ENCODE results near the gene ECI2.

ECI2 gene, protein sequence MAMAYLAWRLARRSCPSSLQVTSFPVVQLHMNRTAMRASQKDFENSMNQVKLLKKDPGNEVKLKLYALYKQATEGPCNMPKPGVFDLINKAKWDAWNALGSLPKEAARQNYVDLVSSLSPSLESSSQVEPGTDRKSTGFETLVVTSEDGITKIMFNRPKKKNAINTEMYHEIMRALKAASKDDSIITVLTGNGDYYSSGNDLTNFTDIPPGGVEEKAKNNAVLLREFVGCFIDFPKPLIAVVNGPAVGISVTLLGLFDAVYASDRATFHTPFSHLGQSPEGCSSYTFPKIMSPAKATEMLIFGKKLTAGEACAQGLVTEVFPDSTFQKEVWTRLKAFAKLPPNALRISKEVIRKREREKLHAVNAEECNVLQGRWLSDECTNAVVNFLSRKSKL

DNA sequence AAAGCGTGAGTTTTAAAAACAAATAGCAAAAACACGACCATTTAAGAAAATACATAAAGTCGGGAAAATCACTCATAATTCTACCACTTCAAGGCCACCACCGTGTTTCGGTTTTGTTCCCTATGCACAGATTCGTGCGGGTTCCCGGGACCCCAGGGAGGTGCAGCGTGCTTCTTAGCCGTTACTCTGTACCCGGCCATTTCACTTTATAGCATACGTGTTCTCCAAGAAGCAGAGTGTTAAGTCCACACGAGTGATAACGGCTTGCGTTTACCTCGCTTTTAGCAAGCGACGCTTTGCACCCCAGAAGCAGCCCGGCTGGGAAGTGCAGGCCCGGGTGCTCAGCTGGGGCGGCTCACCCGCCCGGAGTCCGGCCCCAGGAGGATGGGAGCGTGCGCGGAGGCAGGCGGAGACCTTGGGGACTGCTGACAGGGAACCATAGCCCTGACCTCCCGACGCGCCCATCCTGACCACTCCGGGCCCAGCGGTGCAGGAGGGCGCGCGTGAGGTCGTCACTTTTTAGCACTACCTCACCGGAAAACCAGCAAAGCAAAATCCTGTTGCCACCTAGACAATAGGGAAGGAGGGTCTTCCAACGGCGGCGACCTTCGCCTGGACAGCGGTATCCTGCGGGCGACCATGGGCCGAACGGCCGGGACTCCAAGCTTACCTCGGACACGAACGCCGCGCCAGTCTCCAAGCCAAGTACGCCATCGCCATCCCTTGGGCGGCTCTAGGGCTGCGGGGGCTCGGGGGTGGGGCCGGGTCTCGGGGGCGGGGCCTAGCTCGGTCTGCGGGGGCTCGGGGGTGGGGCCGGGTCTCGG lies at the start of gene ECI2:
TSS of gene ECI2 (minus strand) at position 735 of the 824 bp plus-strand sequence. CDS start at position 720, 15 bp downstream.
- DNase-seq = peak; percentile 73 to 83

DNA sequence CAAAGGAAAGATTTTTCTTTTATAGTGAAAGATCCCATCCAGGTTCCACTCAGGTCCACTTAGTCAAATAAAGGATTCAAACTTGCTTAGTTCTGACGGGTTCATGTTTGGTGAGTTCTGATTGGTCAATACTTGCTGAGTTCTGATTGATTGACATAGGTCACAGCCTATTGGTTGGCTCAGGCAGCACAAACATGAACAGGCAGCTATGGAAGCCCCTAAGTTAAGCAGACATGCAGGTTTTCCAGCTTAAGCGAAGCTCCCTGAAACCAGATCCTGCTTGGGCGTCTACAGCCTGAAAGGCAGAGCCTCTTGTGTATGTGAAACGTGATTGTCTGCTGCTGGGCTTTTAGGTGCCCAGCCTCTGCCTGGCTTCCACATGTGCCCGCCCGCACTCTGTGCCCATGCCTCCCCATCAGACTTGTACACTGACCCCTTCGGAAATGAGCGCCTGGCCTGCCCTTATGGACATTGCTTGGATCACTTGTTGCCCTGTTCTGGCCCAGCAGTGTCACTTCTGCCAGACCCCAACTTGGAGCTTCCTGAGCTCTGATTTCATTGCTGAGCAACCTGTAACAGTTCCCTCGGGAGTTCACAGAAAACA lies 45.4 kb upstream of the ECI2 start:
- DNase-seq = no peak

- DNase-seq = no peak
Measured at GRCh38 chr6:4179960-4180651, 44.7 kb upstream of the ECI2 start.

DNA sequence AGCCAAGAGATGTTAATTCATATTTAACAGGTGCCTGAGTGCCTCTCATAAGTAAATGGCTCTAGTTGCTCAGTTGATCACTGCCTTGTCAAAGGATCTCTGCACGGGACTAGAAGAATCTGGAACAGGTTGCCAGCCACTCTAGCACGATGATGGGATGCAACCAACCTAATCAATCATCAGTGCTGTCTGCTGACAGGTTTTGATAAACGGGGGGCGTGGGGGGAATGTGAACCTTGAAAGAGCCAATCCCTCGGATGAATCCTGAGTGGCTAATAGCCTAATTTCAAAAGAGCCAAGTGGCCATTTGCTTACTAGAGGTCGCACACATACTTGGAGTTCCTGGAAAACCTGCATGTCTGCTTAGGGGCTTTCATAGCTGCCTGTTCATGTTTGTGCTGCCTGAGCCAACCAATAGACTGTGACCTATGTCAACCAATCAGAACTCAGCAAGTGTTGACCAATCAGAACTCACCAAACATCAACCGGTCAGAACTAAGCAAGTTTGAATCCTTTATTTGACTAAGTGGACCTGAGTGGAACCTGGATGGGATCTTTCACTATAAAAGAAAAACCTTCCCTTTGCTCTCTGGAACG lies 43.5 kb upstream of the ECI2 start:
- DNase-seq = peak in 1 of 2 experiments; percentile 13

DNA sequence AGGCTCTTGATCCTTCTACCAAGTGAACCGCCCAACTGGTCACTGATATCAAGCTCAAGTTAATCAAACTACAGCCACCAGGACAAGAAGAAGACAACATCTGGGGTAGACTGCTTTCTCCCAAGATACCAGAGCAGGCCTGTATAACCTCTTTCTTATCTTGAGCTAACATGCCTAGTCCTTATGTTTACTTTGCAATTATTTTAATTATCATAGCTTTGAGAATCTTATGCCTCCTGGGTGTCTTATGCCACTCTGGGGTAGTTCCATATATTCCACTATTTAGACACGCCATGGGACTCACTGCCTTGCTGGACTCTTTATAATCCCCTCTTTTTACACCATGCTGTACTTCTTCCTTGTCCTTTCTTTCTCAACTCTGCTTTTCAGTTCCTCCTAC lies 41.5 kb upstream of the ECI2 start:
- DNase-seq = no peak

GRCh38 chr6:4174042-4174441 lies 38.7 kb upstream of the ECI2 start:
- DNase-seq = no peak

GRCh38 chr6:4172368-4172767 lies 37.0 kb upstream of the ECI2 start:
- no peak for DNase-seq

DNA sequence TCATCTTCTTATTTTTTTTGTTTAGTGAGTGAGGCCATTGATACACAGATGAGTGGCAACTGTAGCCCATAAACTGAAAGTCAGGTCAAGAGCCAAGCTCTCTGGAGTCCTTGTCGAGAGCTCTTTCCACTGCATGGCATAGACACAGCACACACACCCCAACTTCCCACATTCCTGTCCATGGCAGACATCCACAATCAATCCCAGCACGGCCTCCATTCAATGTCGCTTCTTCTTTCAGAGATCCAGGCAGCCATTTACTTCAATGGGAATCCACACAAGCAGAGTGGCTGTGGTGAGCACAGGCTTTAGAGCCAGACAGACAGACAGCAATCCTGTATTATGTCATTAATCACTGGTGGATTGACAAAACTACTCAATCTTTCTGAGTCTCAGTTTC lies 34.9 kb upstream of the ECI2 start:
- no peak for DNase-seq

DNA sequence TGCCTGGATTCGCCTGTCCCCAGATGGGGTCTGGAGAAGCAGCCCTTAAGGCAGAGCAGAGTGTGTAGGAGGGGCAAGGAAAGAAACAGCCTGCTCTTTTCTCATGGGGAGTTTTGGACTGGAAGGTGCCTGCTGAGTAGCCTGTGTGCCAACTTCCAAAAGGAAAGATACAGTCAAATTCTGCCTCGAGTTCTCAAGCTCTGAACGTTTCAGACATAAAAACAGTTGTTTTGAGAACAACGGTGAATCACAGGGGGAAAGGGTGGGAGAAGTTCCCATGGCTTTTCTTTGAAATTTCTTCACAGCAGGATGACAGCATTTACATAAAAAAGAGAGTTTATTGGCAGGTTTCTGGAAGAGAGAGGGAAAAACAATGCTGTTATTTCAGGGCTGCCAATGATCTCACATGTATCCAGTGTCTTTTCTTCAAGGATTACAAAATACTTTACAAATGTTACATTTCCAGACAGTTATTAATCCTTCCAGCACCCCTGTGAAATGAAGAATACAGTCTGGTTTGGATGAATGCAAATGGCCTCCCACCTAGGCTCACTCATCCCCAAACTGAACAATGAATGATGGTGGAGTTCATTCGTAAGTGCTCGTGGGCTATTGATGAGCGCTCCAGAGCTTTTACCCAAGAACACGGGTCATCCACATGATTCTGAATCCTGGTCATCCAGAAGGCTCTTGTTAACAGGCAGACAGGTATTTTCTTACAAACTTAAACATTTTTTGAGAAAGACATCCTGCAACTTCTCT lies 33.8 kb upstream of the ECI2 start:
- no peak for DNase-seq

GRCh38 chr6:4167833-4168232 lies 32.5 kb upstream of the ECI2 start:
- DNase-seq = no peak

GRCh38 chr6:4167123-4167522 lies 31.7 kb upstream of the ECI2 start:
- no peak for DNase-seq

DNA sequence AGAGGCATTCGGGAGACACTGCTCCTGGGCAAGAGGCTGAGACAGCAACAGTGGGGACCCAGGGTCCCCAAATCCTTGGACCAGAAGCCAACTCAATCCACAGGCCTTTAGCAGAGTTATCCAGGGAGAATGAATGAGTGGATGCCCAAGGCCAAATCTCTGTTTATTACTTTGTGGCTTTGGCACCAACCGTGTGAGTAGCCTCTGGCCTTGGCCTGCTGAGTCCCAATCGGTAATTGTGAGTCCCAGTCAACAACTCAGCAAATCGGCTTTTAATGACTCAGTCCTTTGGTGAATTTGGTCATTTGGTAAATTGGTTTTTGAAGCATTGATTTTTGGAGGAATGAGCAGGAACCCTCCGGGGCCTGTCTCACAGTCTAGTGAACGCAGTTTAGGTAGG lies 29.1 kb upstream of the ECI2 start:
- no peak for DNase-seq

- DNase-seq = peak in 1 of 2 experiments; percentile 28
Measured at GRCh38 chr6:4164117-4164442, 28.7 kb upstream of the ECI2 start.

GRCh38 chr6:4163408-4164116 lies 28.2 kb upstream of the ECI2 start:
- DNase-seq = no peak

DNA sequence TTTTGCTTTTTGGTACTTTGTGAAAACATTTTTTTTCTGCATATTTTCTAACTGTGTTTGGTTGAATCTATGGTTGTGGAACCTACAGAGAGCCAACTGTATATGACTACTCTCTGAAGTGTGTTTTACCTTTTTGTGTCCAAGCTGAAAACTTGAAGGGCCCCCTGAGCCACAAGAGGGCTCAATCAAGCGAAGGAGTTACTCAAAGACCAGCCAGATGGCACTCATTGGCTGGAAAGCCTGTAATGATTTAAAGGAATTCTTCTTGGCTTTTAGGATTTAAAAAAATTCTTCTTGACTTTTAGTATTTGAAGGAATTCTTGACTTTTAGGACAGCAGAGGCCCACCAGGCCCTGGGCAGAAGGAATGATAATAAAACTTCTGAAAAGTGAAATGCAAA lies 27.0 kb upstream of the ECI2 start:
- DNase-seq = peak in 1 of 2 experiments; percentile 38

- no peak for DNase-seq
Measured at GRCh38 chr6:4159491-4159890, 24.1 kb upstream of the ECI2 start.

DNA sequence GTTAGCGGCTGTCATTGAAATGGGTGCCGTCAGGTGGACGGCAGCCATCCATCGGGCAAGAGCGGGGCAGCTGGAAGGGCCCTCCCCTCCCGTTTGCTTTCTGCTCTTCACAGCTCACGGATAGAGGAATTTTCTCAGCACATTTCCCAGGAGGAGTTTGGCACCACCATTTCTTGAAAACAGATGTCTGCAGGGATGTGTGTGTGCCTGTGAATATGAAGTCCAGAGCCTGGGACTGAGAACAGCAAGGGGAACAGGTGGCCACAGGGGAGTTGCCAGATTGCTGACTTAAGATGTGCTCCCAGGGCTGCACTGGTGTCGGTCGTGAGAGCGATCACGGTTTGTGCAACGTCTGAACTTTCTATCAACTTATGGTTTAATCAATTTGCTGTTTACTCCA lies 22.1 kb upstream of the ECI2 start:
- DNase-seq = peak; percentile 90 to 95

DNA sequence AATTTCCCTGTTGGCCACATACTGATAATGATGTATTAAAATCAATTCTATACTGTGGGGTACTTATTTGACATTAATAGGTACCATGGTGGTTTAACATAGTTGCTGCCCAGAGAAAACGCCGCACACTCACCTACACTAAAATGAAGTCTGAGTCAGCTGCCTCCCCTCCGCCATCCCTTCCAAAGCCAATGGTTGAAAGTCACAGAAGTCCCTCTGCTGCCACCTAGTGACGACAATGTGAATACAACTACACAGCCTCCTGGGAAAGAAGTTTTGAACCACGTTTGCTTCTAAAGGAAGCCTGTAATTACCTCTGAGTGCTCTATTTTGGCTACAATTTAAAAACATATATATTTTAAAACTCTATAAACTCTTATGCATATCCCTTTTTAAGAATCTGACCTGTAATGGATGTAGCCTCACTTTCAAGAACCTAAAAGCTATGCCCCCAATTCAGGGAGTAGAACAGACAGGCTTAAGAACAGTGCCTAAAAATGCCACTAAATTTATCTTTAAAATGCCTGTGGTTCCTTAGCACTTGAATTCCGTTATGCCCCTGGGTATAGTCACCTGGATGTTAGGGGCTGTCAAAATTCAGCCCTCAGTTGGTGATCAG lies 20.6 kb upstream of the ECI2 start:
- DNase-seq = peak; percentile 23 to 79

DNA sequence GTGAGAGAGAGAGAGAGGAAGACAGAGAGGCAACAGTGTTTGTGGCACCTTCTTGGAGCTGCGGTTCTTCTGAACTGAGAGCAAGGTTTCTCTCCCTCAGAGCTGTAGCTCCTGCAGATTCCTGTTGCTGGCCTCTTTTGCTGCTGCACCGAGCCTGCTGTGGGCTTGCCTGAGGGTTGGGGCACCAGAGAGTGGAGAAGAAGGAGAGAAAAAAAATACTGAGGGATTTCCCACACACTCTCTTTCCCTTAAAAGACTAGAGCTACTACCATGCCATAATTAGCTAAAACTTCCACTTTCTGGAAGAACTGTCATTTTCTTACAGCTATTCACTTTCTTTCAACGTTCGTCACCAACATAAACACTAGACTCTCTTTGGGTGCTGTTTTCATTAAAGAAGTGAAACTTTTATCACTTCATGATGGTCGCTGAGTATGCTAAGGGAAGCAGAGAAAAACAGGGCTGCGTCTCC lies 18.2 kb upstream of the ECI2 start:
- DNase-seq = no peak

DNA sequence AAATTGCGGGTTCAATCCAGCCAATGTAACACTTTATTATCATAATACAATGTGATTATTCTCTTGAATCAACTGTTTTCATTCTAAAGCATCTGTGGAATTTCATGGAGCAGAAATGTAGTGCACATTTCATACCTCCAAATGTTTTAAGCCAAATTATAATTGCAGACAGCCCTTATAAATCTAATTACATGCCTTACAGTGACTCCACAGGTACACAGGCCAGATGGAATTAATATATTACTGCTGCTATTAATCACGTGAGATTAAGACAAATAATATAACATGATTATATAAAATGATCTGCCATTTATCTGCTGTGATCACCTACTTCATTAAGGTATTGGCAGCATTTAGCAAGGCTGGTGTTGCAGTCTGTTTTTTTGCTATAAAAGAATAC lies 9.7 kb upstream of the ECI2 start:
- no peak for DNase-seq

DNA sequence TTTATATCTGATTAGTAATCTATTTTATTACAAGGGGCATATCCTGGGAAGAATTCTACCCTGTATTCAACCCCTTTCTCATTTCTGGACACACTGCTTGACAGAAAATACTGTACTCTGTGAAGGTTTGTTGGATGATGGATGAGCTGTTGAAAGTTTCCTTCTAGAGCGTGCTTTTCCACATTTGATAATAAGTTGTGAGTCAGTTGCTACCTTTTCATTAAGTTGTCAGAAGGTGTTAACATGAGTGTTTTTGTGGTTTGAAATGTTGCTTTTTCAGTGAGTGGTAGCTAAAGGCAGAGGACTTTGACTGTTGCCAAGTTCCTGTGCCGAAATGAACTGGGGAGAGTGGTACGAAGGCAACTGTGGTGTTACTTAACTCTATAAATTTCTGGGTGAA lies 3.9 kb upstream of the ECI2 start:
- DNase-seq = no peak
